NCI-H1930 (cell line): Measurements from ENCODE around the gene CDH13.

Source experiments
- DNase-seq, 2 experiments: peaks; one replicate each; lab custom pipeline; 2025; lab: John Stamatoyannopoulos, UW

CDH13 gene

GRCh38 chr16:82788919-82789318 lies 162.2 kb downstream of the CDH13 start:
- DNase-seq: no peak

- no peak for DNase-seq
These were observed 165.9 kb downstream of the CDH13 start for GRCh38 chr16:82792693-82793092.

GRCh38 chr16:82793528-82794245 lies 166.9 kb downstream of the CDH13 start:
- no peak for DNase-seq

GRCh38 chr16:82796047-82796446 lies 169.3 kb downstream of the CDH13 start:
- no peak for DNase-seq

- DNase-seq: no peak
These were observed 174.6 kb downstream of the CDH13 start for GRCh38 chr16:82801361-82801760.

- DNase-seq: no peak
These were observed 179.1 kb downstream of the CDH13 start for GRCh38 chr16:82805866-82806265.

- no peak for DNase-seq
These were observed 180.5 kb downstream of the CDH13 start for GRCh38 chr16:82807311-82807710.

GRCh38 chr16:82808036-82808435 lies 181.3 kb downstream of the CDH13 start:
- no peak for DNase-seq

- DNase-seq: no peak
These were observed 183.3 kb downstream of the CDH13 start for GRCh38 chr16:82810077-82810476.

- no peak for DNase-seq
These were observed 187.3 kb downstream of the CDH13 start for GRCh38 chr16:82814059-82814458.

- no peak for DNase-seq
These were observed 192.5 kb downstream of the CDH13 start for GRCh38 chr16:82819286-82819685.

GRCh38 chr16:82820855-82821254 lies 194.1 kb downstream of the CDH13 start:
- DNase-seq: no peak

GRCh38 chr16:82824408-82824807 lies 197.6 kb downstream of the CDH13 start:
- no peak for DNase-seq

- no peak for DNase-seq
These were observed 202.5 kb downstream of the CDH13 start for GRCh38 chr16:82829301-82829700.

GRCh38 chr16:82830944-82831343 lies 204.2 kb downstream of the CDH13 start:
- DNase-seq: no peak

GRCh38 chr16:82832821-82833220 lies 206.1 kb downstream of the CDH13 start:
- DNase-seq: no peak

- no peak for DNase-seq
These were observed 206.7 kb downstream of the CDH13 start for GRCh38 chr16:82833378-82833993.

- no peak for DNase-seq
These were observed 207.5 kb downstream of the CDH13 start for GRCh38 chr16:82834151-82834815.

GRCh38 chr16:82835487-82836155 lies 208.9 kb downstream of the CDH13 start:
- no peak for DNase-seq

GRCh38 chr16:82841108-82841507 lies 214.3 kb downstream of the CDH13 start:
- DNase-seq: no peak

GRCh38 chr16:82843606-82844271 lies 217.0 kb downstream of the CDH13 start:
- DNase-seq: no peak

GRCh38 chr16:82845116-82845515 lies 218.3 kb downstream of the CDH13 start:
- DNase-seq: no peak
